OCI-LY1 (cell line): ENCODE data around the gene THAP8.

Source experiments
- H2AFZ ChIP-seq: fragments of 200-600 bp; sonication (generic), shearing (Covaris generic); 2 replicates; pipeline ENCODE4 v1.6.0; 2014; ENCODE audit warnings: antibody characterized with exemption, mild to moderate bottlenecking, low read length
- H3F3A ChIP-seq: fragments of 200-600 bp; sonication (generic), shearing (Covaris generic); 2 replicates; pipeline ENCODE4 v1.6.0; 2014; ENCODE audit warnings: mild to moderate bottlenecking, antibody characterized with exemption, low read length, moderate library complexity; ENCODE audit not compliant: insufficient read depth
- H3K27ac ChIP-seq: fragments of 200-600 bp; sonication (generic); 2 replicates; pipeline ENCODE4 v1.5.1; 2014; ENCODE audit warnings: low read length, mixed run types, mild to moderate bottlenecking, low read depth; ENCODE audit not compliant: poor library complexity, severe bottlenecking
- H3K27me3 ChIP-seq: fragments of 200-600 bp; sonication (generic); 2 replicates; pipeline ENCODE4 v1.6.0; 2014; ENCODE audit warnings: antibody characterized with exemption, mild to moderate bottlenecking, low read length, moderate library complexity; ENCODE audit not compliant: insufficient read depth
- H3K36me3 ChIP-seq: fragments of 200-600 bp; sonication (generic); 2 replicates; pipeline ENCODE4 v1.6.1; 2014; ENCODE audit warnings: mild to moderate bottlenecking, antibody characterized with exemption, low read length, moderate library complexity, mixed read lengths; ENCODE audit not compliant: insufficient read depth
- H3K4me1 ChIP-seq: fragments of 200-600 bp; sonication (generic); 2 replicates; pipeline ENCODE4 v1.5.1; 2014; ENCODE audit warnings: mild to moderate bottlenecking, low read length, moderate library complexity; ENCODE audit not compliant: insufficient read depth, severe bottlenecking
- H3K4me2 ChIP-seq: fragments of 200-600 bp; sonication (generic), shearing (Covaris generic); 2 replicates; pipeline ENCODE4 v1.6.1; 2014; ENCODE audit warnings: low read length
- H3K4me3 ChIP-seq: fragments of 200-600 bp; sonication (generic); 2 replicates; pipeline ENCODE4 v1.5.1; 2014; ENCODE audit warnings: low read length, low read depth, mild to moderate bottlenecking, mixed read lengths; ENCODE audit not compliant: poor library complexity, severe bottlenecking
- H3K79me2 ChIP-seq: fragments of 200-600 bp; shearing (Covaris generic); 2 replicates; pipeline ENCODE4 v1.6.1; 2016; ENCODE audit warnings: mixed run types, low read length, mixed read lengths; ENCODE audit not compliant: insufficient read depth
- H3K9ac ChIP-seq: fragments of 200-600 bp; sonication (generic), shearing (Covaris generic); 2 replicates; pipeline ENCODE4 v1.6.1; 2014; ENCODE audit warnings: mild to moderate bottlenecking, low read length, mixed read lengths
- H3K9me2 ChIP-seq: fragments of 200-600 bp; sonication (generic), shearing (Covaris generic); 2 replicates; pipeline ENCODE4 v1.6.1; 2014; ENCODE audit warnings: low read depth, mild to moderate bottlenecking, low read length, mixed read lengths
- H3K9me3 ChIP-seq: fragments of 200-600 bp; shearing (Covaris generic); 2 replicates; pipeline ENCODE4 v1.6.1; 2014; ENCODE audit warnings: low read length, mixed read lengths
- H4K20me1 ChIP-seq: fragments of 200-600 bp; sonication (generic), shearing (Covaris generic); 2 replicates; pipeline ENCODE4 v1.6.0; 2016; ENCODE audit warnings: mild to moderate bottlenecking, low read length; ENCODE audit not compliant: insufficient read depth
- CTCF ChIP-seq: fragments of 200-600 bp; sonication (generic), shearing (Covaris generic); IDR thresholded peaks from 2 replicates; pipeline ENCODE4 v1.5.1; 2017; ENCODE audit warnings: mild to moderate bottlenecking, antibody characterized with exemption, low read length, moderate library complexity, mixed read lengths
- EZH2 ChIP-seq: fragments of 200-600 bp; sonication (generic), shearing (Covaris generic); IDR thresholded peaks from 2 replicates; pipeline ENCODE4 v1.8.0; 2017; ENCODE audit warnings: borderline replicate concordance, mixed run types, mild to moderate bottlenecking, antibody characterized with exemption, low read length, moderate library complexity, mixed read lengths

The THAP8 gene

GRCh38 chr19:36006955-36007354, 47.1 kb downstream of the THAP8 start:
- TF ChIP-seq EZH2 = no peak
- TF ChIP-seq CTCF = no peak
- no peaks in the 10 kb centered on the region for H3K79me2 ChIP-seq
- H4K20me1 ChIP-seq = no peaks in the 10 kb centered on the region
- H3F3A ChIP-seq = no peaks in the 10 kb centered on the region
- peaks cover under 1% of the 10 kb centered on the region; the same call in 1 of the 2 replicates for H3K36me3 ChIP-seq
- H3K27ac ChIP-seq = no peak overlapping the region
- no peak overlapping the region for H2AFZ ChIP-seq
- no peak overlapping the region for H3K4me3 ChIP-seq
- H3K4me1 ChIP-seq = peaks cover 12% of the 10 kb centered on the region
- no peaks in the 10 kb centered on the region for H3K9me2 ChIP-seq
- H3K4me2 ChIP-seq = no peak overlapping the region
- H3K27me3 ChIP-seq = peaks cover 5% of the 10 kb centered on the region; the same call in 1 of the 2 replicates
- no peak overlapping the region for H3K9ac ChIP-seq
- no peaks in the 10 kb centered on the region for H3K9me3 ChIP-seq

GRCh38 chr19:36003284-36003683, 50.8 kb downstream of the THAP8 start:
- Histone ChIP-seq H3K36me3 (peaks cover 15% of the 10 kb centered on the region), H3K27me3 (no peaks in the 10 kb centered on the region), H3K4me2 (no peak overlapping the region), H3K9me2 (no peaks in the 10 kb centered on the region), H3K4me3 (no peak overlapping the region), H3K9ac (no peak overlapping the region), H3K27ac (no peak overlapping the region), H3F3A (no peaks in the 10 kb centered on the region; the same call in 1 of the 2 replicates), H2AFZ (no peak overlapping the region), H3K4me1 (no peaks in the 10 kb centered on the region), H3K79me2 (peaks cover 5% of the 10 kb centered on the region; the same call in 1 of the 2 replicates), H4K20me1 (no peaks in the 10 kb centered on the region), H3K9me3 (no peaks in the 10 kb centered on the region)
- no peak for TF ChIP-seq CTCF
- TF ChIP-seq EZH2 = no peak

GRCh38 chr19:36001605-36002004, 52.5 kb downstream of the THAP8 start:
- Histone ChIP-seq H3K36me3 (peaks cover 20% of the 10 kb centered on the region; the same call in 1 of the 2 replicates), H4K20me1 (no peaks in the 10 kb centered on the region), H3K9me2 (no peaks in the 10 kb centered on the region), H3F3A (no peaks in the 10 kb centered on the region; the same call in 1 of the 2 replicates), H3K4me3 (no peak overlapping the region), H3K27me3 (no peaks in the 10 kb centered on the region), H3K4me1 (peaks cover 4% of the 10 kb centered on the region), H3K79me2 (peaks cover 6% of the 10 kb centered on the region), H3K27ac (no peak overlapping the region), H3K9me3 (no peaks in the 10 kb centered on the region), H3K9ac (no peak overlapping the region), H2AFZ (no peak overlapping the region), H3K4me2 (no peak overlapping the region)
- TF ChIP-seq EZH2 (no peak), CTCF (no peak)
